Effector memory CD8-positive, alpha-beta T cell (primary cell): ENCODE measurements around the gene ZNF12.

Experiments used
- ATAC-seq: fragments of 150-1000 bp; cut with Tn5 transposase; replicated peaks from 2 replicates; pipeline ENCODE4 v1.10.0; 2021; ENCODE audit warnings: mild to moderate bottlenecking, moderate library complexity
- DNase-seq, 3 experiments: peaks; one replicate each; pipeline ENCODE4 v3.0.0; 2021
- H3K27ac Mint-ChIP-seq, 2 donors: one replicate each; pipeline ENCODE4 v1.8.0; 2022; ENCODE audit warnings: mild to moderate bottlenecking in 2 of 2, mixed read lengths in 2 of 2, moderate library complexity in 2 of 2
- H3K27me3 Mint-ChIP-seq, 2 donors: one replicate each; pipeline ENCODE4 v1.8.0; 2022; ENCODE audit warnings: mixed read lengths in 2 of 2
- H3K36me3 Mint-ChIP-seq: one replicate; pipeline ENCODE4 v1.8.0; 2022; ENCODE audit warnings: mild to moderate bottlenecking, moderate library complexity, mixed read lengths; ENCODE audit not compliant: insufficient read depth
- H3K4me1 Mint-ChIP-seq, 2 donors: one replicate each; pipeline ENCODE4 v1.8.0; 2022; ENCODE audit warnings: low read depth in 2 of 2, mixed read lengths in 2 of 2
- H3K4me3 Mint-ChIP-seq, 2 donors: one replicate each; pipeline ENCODE4 v1.8.0; 2022; ENCODE audit warnings: mild to moderate bottlenecking in 2 of 2, mixed read lengths in 2 of 2, moderate library complexity in 2 of 2
- H3K9me3 Mint-ChIP-seq, 2 donors: one replicate each; pipeline ENCODE4 v1.8.0; 2022; ENCODE audit warnings: mixed read lengths in 2 of 2

ZNF12 gene

GRCh38 chr7:6658618-6659345 is 48.0 kb downstream of the ZNF12 start:
- no peaks in the 10 kb centered on the region for H3K9me3 Mint-ChIP-seq
- no peaks in the 10 kb centered on the region for H3K27me3 Mint-ChIP-seq
- no peak overlapping the region for H3K4me3 Mint-ChIP-seq
- H3K36me3 Mint-ChIP-seq = peaks cover 13% of the 10 kb centered on the region
- DNase-seq (no peak), ATAC-seq (peak; percentile 57)
- H3K4me1 Mint-ChIP-seq = peaks cover 5 to 9% of the 10 kb centered on the region in 2 donors
- H3K27ac Mint-ChIP-seq = no peak overlapping the region

- Mint-ChIP-seq H3K4me1 (peaks cover 5 to 9% of the 10 kb centered on the region in 2 donors), H3K36me3 (peaks cover 13% of the 10 kb centered on the region), H3K9me3 (no peaks in the 10 kb centered on the region), H3K27me3 (no peaks in the 10 kb centered on the region), H3K27ac (no peak overlapping the region), H3K4me3 (no peak overlapping the region)
- ATAC-seq (no peak), DNase-seq (no peak)
Measured at GRCh38 chr7:6656413-6656812, 50.3 kb downstream of the ZNF12 start.

- no peak overlapping the region for H3K27ac Mint-ChIP-seq
- no peak for ATAC-seq
- H3K27me3 Mint-ChIP-seq = no peaks in the 10 kb centered on the region
- no peak overlapping the region for H3K4me3 Mint-ChIP-seq
- DNase-seq = no peak
- H3K36me3 Mint-ChIP-seq = peaks cover 15% of the 10 kb centered on the region
- H3K9me3 Mint-ChIP-seq = no peaks in the 10 kb centered on the region
- H3K4me1 Mint-ChIP-seq = peaks cover 5 to 9% of the 10 kb centered on the region in 2 donors
Measured at GRCh38 chr7:6655636-6656385, 50.9 kb downstream of the ZNF12 start.

- H3K4me3 Mint-ChIP-seq = no peak overlapping the region
- no peak for DNase-seq
- peaks cover 21% of the 10 kb centered on the region for H3K36me3 Mint-ChIP-seq
- no peak for ATAC-seq
- peaks cover 5 to 9% of the 10 kb centered on the region in 2 donors for H3K4me1 Mint-ChIP-seq
- no peak overlapping the region for H3K27ac Mint-ChIP-seq
- no peaks in the 10 kb centered on the region for H3K9me3 Mint-ChIP-seq
- no peaks in the 10 kb centered on the region for H3K27me3 Mint-ChIP-seq
Measured at GRCh38 chr7:6654842-6655610, 51.7 kb downstream of the ZNF12 start.

- H3K27ac Mint-ChIP-seq = no peak overlapping the region
- no peak overlapping the region for H3K4me3 Mint-ChIP-seq
- no peak for ATAC-seq
- no peaks in the 10 kb centered on the region for H3K27me3 Mint-ChIP-seq
- no peak for DNase-seq
- peaks cover 5 to 9% of the 10 kb centered on the region in 2 donors for H3K4me1 Mint-ChIP-seq
- H3K9me3 Mint-ChIP-seq = no peaks in the 10 kb centered on the region
- peaks cover 21% of the 10 kb centered on the region for H3K36me3 Mint-ChIP-seq
Measured at GRCh38 chr7:6654113-6654841, 52.5 kb downstream of the ZNF12 start.

- peaks cover 24% of the 10 kb centered on the region for H3K36me3 Mint-ChIP-seq
- H3K4me3 Mint-ChIP-seq = no peak overlapping the region
Measured at GRCh38 chr7:6653071-6654003, 53.4 kb downstream of the ZNF12 start.

GRCh38 chr7:6652446-6653011 is 54.2 kb downstream of the ZNF12 start:
- no peak for DNase-seq
- Mint-ChIP-seq H3K27me3 (no peaks in the 10 kb centered on the region), H3K4me3 (no peak overlapping the region), H3K9me3 (no peaks in the 10 kb centered on the region), H3K4me1 (peaks cover 0 to 1% of the 10 kb centered on the region in 2 donors), H3K36me3 (peaks cover 24% of the 10 kb centered on the region), H3K27ac (no peak overlapping the region)
- ATAC-seq = no peak

More at GRCh38 chr7:6653071-6654003, 53.4 kb downstream of the ZNF12 start:
- Mint-ChIP-seq H3K27me3 (no peaks in the 10 kb centered on the region), H3K27ac (no peak overlapping the region), H3K4me1 (peaks cover 0 to 4% of the 10 kb centered on the region in 2 donors), H3K9me3 (no peaks in the 10 kb centered on the region)
- ATAC-seq (no peak), DNase-seq (no peak)

- ATAC-seq = no peak
- no peaks in the 10 kb centered on the region for H3K9me3 Mint-ChIP-seq
- H3K4me3 Mint-ChIP-seq = no peak overlapping the region
- peaks cover 0 to 4% of the 10 kb centered on the region in 2 donors for H3K4me1 Mint-ChIP-seq
- DNase-seq = no peak
- no peak overlapping the region for H3K27ac Mint-ChIP-seq
- H3K36me3 Mint-ChIP-seq = peaks cover 26% of the 10 kb centered on the region
- H3K27me3 Mint-ChIP-seq = no peaks in the 10 kb centered on the region
Measured at GRCh38 chr7:6651851-6652445, 54.8 kb downstream of the ZNF12 start.

- Mint-ChIP-seq H3K36me3 (peaks cover 34% of the 10 kb centered on the region), H3K4me1 (peaks cover 4 to 10% of the 10 kb centered on the region in 2 donors), H3K27me3 (no peaks in the 10 kb centered on the region), H3K4me3 (no peak overlapping the region), H3K27ac (no peak overlapping the region), H3K9me3 (no peaks in the 10 kb centered on the region)
- DNase-seq (no peak), ATAC-seq (no peak)
Measured at GRCh38 chr7:6650521-6651011, 56.2 kb downstream of the ZNF12 start.

GRCh38 chr7:6650086-6650485 is 56.7 kb downstream of the ZNF12 start:
- Mint-ChIP-seq H3K36me3 (peaks cover 34% of the 10 kb centered on the region), H3K27ac (no peak overlapping the region), H3K9me3 (no peaks in the 10 kb centered on the region), H3K4me3 (no peak overlapping the region), H3K4me1 (peaks cover 4 to 10% of the 10 kb centered on the region in 2 donors), H3K27me3 (no peaks in the 10 kb centered on the region)
- no peak for ATAC-seq
- no peak for DNase-seq

- no peaks in the 10 kb centered on the region for H3K27me3 Mint-ChIP-seq
Measured at GRCh38 chr7:6649241-6649961, 57.3 kb downstream of the ZNF12 start.

More at GRCh38 chr7:6649241-6649961, 57.3 kb downstream of the ZNF12 start:
- ATAC-seq = no peak
- no peak for DNase-seq
- Mint-ChIP-seq H3K4me1 (peaks cover 4 to 10% of the 10 kb centered on the region in 2 donors), H3K36me3 (peaks cover 29% of the 10 kb centered on the region), H3K9me3 (no peaks in the 10 kb centered on the region), H3K4me3 (no peak overlapping the region), H3K27ac (peak overlapping the region in 1 of 2 donors; percentile 76)
